Measurements from ENCODE around the gene FAM221A.

- TF ChIP-seq CTCF (IDR thresholded peaks at IDR 0.05; ENCODE audit: control extremely low read depth in 1 of 3, insufficient read depth in 1 of 3, low read depth in 1 of 3, low read length in 3 of 3) (no peak), CREB1 (IDR thresholded peaks at IDR 0.05) (no peak), POLR2A (IDR thresholded peaks at IDR 0.05; ENCODE audit: control extremely low read depth in 1 of 2, low read depth in 2 of 2, low read length in 2 of 2) (no peak), JUND (IDR thresholded peaks at IDR 0.05; ENCODE audit: low read length) (no peak), SRF (IDR thresholded peaks at IDR 0.05; ENCODE audit: low read depth, low read length) (no peak), CEBPB (IDR thresholded peaks at IDR 0.05; ENCODE audit: low read depth, low read length) (no peak), RAD21 (IDR thresholded peaks at IDR 0.05 in 1 of 2, conservative IDR thresholded peaks at IDR 0.05 in 1 of 2; ENCODE audit: low read depth in 2 of 2, low read length in 2 of 2) (no peak), EP300 (IDR thresholded peaks at IDR 0.05; ENCODE audit: borderline replicate concordance in 1 of 2, low read depth in 2 of 2, low read length in 2 of 2) (no peak), MAFK (IDR thresholded peaks at IDR 0.05; ENCODE audit: low read depth, low read length) (no peak), KDM1A (IDR thresholded peaks at IDR 0.05; ENCODE audit: borderline replicate concordance, low read length) (no peak), EZH2 (IDR thresholded peaks at IDR 0.05; ENCODE audit: low read depth, low read length, severe bottlenecking) (no peak)
Measured at GRCh38 chr7:23709081-23709750, 29.2 kb downstream of the FAM221A start.

All from H1 (cell line).